GM12891 (cell line): ENCODE data around the gene CDC23.
A peak's percentile ranks its signal among the peaks of the same experiment; 100 is the strongest.
"Not testable (repeated sequence)": the region's sequence is repeated elsewhere in the genome, so short reads cannot be mapped to it uniquely, and the experiment has no call there.

Experiments
- DNase-seq: peaks from one replicate; pipeline ENCODE4 v3.0.0; 2011; ENCODE audit warnings: low spot score; ENCODE audit not compliant: insufficient read length
- FAIRE-seq: peaks from 2 replicates; lab custom pipeline; 2011; peaks lifted over from hg19 to GRCh38; lab: Jason Lieb, UNC
- PAX5 ChIP-seq: IDR thresholded peaks from 2 replicates; pipeline ENCODE4 v1.6.1; 2011; ENCODE audit warnings: low read length, moderate library complexity, mild to moderate bottlenecking; ENCODE audit not compliant: insufficient read depth, severe bottlenecking
- POLR2A ChIP-seq: IDR thresholded peaks from 2 replicates; pipeline ENCODE4 v1.6.1; 2011; ENCODE audit warnings: low read depth, low read length, control low read depth
- POLR2AphosphoS5 ChIP-seq: IDR thresholded peaks from 2 replicates; pipeline ENCODE4 v1.6.1; 2011; ENCODE audit warnings: low read depth, low read length, control low read depth
- POU2F2 ChIP-seq: IDR thresholded peaks from 2 replicates; pipeline ENCODE4 v1.6.1; 2011; ENCODE audit warnings: low read depth, mild to moderate bottlenecking, control low read depth, low read length, moderate library complexity
- SPI1 ChIP-seq: IDR thresholded peaks from 2 replicates; pipeline ENCODE4 v1.6.1; 2011; ENCODE audit warnings: low read depth, low read length, control low read depth
- TAF1 ChIP-seq: IDR thresholded peaks from 2 replicates; pipeline ENCODE4 v1.6.1; 2011; ENCODE audit warnings: low read depth, low read length, control low read depth

Gene CDC23

GRCh38 chr5:138178516-138179276 lies 34.4 kb downstream of the CDC23 start, which contains the start of the genes BRD8 and KIF20A:
Gene BRD8, minus strand, starts transcription at chr5:138178630. Its CDS starts 16 bp downstream, at chr5:138178614.
Gene KIF20A, plus strand, starts transcription at chr5:138179112. Its CDS starts 569 bp downstream, at chr5:138179681.
- peak; percentile 48 for DNase-seq
- FAIRE-seq, result peak; percentile 91
- TF ChIP-seq POLR2AphosphoS5, result peak; percentile 80
- TF ChIP-seq PAX5, result no peak
- TF ChIP-seq SPI1, result no peak
- peak; percentile 58; the same call in 1 of the 2 replicates for TF ChIP-seq POU2F2
- TF ChIP-seq TAF1, result peak; percentile 78
- peak; percentile 82 for TF ChIP-seq POLR2A

GRCh38 chr5:138177941-138178515 lies 35.1 kb downstream of the CDC23 start:
- TF ChIP-seq POLR2AphosphoS5 (no peak), SPI1 (no peak), POU2F2 (peak; percentile 75; the same call in 1 of the 2 replicates)
- DNase-seq (no peak), FAIRE-seq (no peak)

GRCh38 chr5:138170299-138170698 lies 42.8 kb downstream of the CDC23 start:
- no peak for FAIRE-seq
- DNase-seq, result no peak
- TF ChIP-seq POLR2AphosphoS5 (no peak), TAF1 (no peak), POU2F2 (no peak), SPI1 (no peak), POLR2A (no peak), PAX5 (no peak)

GRCh38 chr5:138169124-138169523 lies 44.0 kb downstream of the CDC23 start:
- TF ChIP-seq TAF1 (no peak), POLR2A (no peak), SPI1 (no peak), POLR2AphosphoS5 (no peak), POU2F2 (no peak), PAX5 (no peak)
- DNase-seq, result no peak
- no peak for FAIRE-seq

GRCh38 chr5:138163721-138164120 lies 49.4 kb downstream of the CDC23 start:
- FAIRE-seq, result no peak
- DNase-seq, result no peak
- TF ChIP-seq SPI1 (no peak), PAX5 (no peak), POLR2AphosphoS5 (no peak), POLR2A (no peak), POU2F2 (no peak), TAF1 (no peak)

GRCh38 chr5:138160706-138161105 lies 52.4 kb downstream of the CDC23 start:
- FAIRE-seq (no peak), DNase-seq (no peak)
- TF ChIP-seq TAF1 (no peak), POLR2AphosphoS5 (no peak), POLR2A (no peak), PAX5 (no peak), SPI1 (no peak), POU2F2 (no peak)

DNA sequence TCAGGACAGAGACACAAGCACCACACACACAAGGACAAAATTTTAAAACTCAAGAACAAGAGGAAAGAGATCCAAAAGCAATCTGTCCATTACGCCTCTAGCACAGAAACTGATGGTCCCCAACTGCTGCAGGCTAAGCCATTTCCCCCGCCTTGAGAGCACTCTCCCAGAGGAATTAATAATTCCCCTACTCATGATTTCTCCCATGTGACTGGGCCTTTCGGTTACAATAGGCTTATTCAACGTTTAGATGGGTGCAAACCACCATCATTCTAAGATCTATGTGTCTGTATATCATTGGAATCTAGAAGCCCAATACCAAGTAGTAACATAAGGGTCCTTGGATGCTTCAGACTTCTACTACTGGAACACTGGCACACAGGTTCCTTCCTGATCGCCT lies 53.5 kb downstream of the CDC23 start:
- TF ChIP-seq POLR2A, result no peak
- no peak for TF ChIP-seq POU2F2
- no peak for TF ChIP-seq SPI1
- TF ChIP-seq TAF1, result no peak
- no peak for TF ChIP-seq PAX5
- no peak for TF ChIP-seq POLR2AphosphoS5
- FAIRE-seq (no peak), DNase-seq (no peak)

- TF ChIP-seq TAF1 (no peak), POLR2A (no peak), PAX5 (no peak), POLR2AphosphoS5 (no peak), SPI1 (no peak), POU2F2 (no peak)
- DNase-seq (no peak), FAIRE-seq (no peak)
These were observed 55.5 kb downstream of the CDC23 start for GRCh38 chr5:138157626-138158025.

- DNase-seq, FAIRE-seq: not testable (repeated sequence)
These were observed 57.1 kb downstream of the CDC23 start for GRCh38 chr5:138155977-138156376.

DNA sequence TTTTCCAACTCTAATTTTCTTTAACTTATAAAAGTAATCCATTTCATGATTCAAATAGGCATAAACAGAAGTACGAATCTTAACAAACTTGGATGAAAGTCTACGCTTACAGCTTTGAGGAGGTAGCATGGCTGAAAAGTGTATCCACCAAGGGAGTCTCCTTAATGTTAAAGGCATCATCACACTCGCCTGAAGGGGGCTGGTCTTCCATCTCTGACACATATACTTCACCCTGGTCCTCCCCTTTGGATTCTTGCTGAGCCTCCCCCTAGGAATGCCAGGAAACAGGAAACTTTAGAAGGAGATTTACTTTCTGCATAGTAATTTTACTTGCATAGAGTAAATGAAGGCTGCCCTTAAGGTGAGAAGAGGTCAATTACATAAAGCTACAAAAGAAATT lies 63.6 kb downstream of the CDC23 start:
- FAIRE-seq, result no peak
- TF ChIP-seq POLR2A, result no peak
- no peak for TF ChIP-seq PAX5
- no peak for TF ChIP-seq TAF1
- no peak for TF ChIP-seq SPI1
- no peak for TF ChIP-seq POU2F2
- TF ChIP-seq POLR2AphosphoS5, result no peak
- DNase-seq, result no peak

- no peak for FAIRE-seq
- TF ChIP-seq POLR2A, result no peak
- TF ChIP-seq POLR2AphosphoS5, result no peak
- no peak for TF ChIP-seq PAX5
- TF ChIP-seq POU2F2, result no peak
- TF ChIP-seq TAF1, result no peak
- TF ChIP-seq SPI1, result no peak
These were observed 64.3 kb downstream of the CDC23 start for GRCh38 chr5:138148811-138149210.

GRCh38 chr5:138143578-138143977 lies 69.5 kb downstream of the CDC23 start:
- not testable (repeated sequence) for DNase-seq, FAIRE-seq

More at GRCh38 chr5:138148811-138149210, 64.3 kb downstream of the CDC23 start:
- DNase-seq, result no peak
